K562 (cell line): ENCODE results near the gene NFIL3. TPM values are rescaled to one million over a fixed set of nuclear protein-coding genes. Genes with fewer than 3 reads are reported as not detected.

Experiments
- ATAC-seq: fragments of 200-7000 bp; cut with Tn5 transposase; 3 replicates; pipeline ENCODE4 v1.9.1; 2020; ENCODE audit warnings: moderate library complexity
- BruUV-seq: library from RNA; stranded (reverse); fragments of 400-500 nt; replicated peaks from 2 replicates; lab custom pipeline; 2021; lab: Mats Ljungman, UMichigan
- CTCF ChIA-PET: fragments of 300-600 bp; formaldehyde crosslinking; extraction: SDS; loops from one replicate; lab custom pipeline; 2021; ENCODE audit warnings: low intra/inter-chr PET ratio; lab: Yijun Ruan, JAX
- POLR2A ChIA-PET: fragments of 300-600, 350-650 bp; sonication (Branson Sonifier 250); formaldehyde crosslinking; extraction: SDS; loops from one replicate; lab custom pipeline; 2021; ENCODE audit warnings: antibody characterized with exemption, inconsistent platforms; lab: Yijun Ruan, JAX
- DNase-seq, 4 experiments: peaks; one replicate each; pipeline versions ENCODE4 v3.0.0 to v3.0.0-alpha.2; 2011 to 2018; ENCODE audit warnings: low spot score in 3 of 4, mixed read lengths in 3 of 4; ENCODE audit errors: extremely low read depth in 1 of 4
- FAIRE-seq: peaks from 2 replicates; lab custom pipeline; 2011; peaks lifted over from hg19 to GRCh38; lab: Jason Lieb, UNC
- H2AFZ ChIP-seq: 2 replicates; pipeline ENCODE4 v1.6.0; 2011; ENCODE audit warnings: low read depth, low read length, control low read depth, inconsistent platforms
- H3K27ac ChIP-seq: fragments of 200-600 bp; 3 replicates; pipeline ENCODE4 v1.8.0; 2011; ENCODE audit warnings: low read depth, mild to moderate bottlenecking, control low read depth, inconsistent platforms, low read length, moderate library complexity, mixed read lengths; ENCODE audit errors: extremely low read depth
- H3K27me3 ChIP-seq, 2 experiments: fragments of 300-600 bp in 1 of 2; 2 replicates in 1 of 2; 3 replicates in 1 of 2; pipeline versions ENCODE4 v1.6.0 to v1.8.0; 2011; ENCODE audit warnings: inconsistent platforms in 2 of 2, low read length in 2 of 2, mild to moderate bottlenecking in 1 of 2, mixed read lengths in 1 of 2, moderate library complexity in 1 of 2; ENCODE audit not compliant: control insufficient read depth in 2 of 2, insufficient read depth in 2 of 2
- H3K36me3 ChIP-seq: fragments of 300-600 bp; 3 replicates; pipeline ENCODE4 v1.8.0; 2011; ENCODE audit warnings: mild to moderate bottlenecking, low read length, inconsistent platforms; ENCODE audit not compliant: control insufficient read depth, insufficient read depth
- H3K4me1 ChIP-seq, 2 experiments: fragments of 200-600 bp in 1 of 2; replicated peaks in 1 of 2; 2 replicates in 1 of 2; 3 replicates in 1 of 2; pipeline versions ENCODE4 v1.5.1 to v1.8.0; 2011; ENCODE audit warnings: inconsistent platforms in 2 of 2, low read length in 2 of 2, mild to moderate bottlenecking in 1 of 2, mixed read lengths in 1 of 2, moderate library complexity in 1 of 2; ENCODE audit not compliant: control insufficient read depth in 2 of 2, insufficient read depth in 2 of 2
- H3K4me2 ChIP-seq: 2 replicates; pipeline ENCODE4 v1.6.1; 2011; ENCODE audit warnings: low read length, control low read depth, inconsistent platforms, mixed read lengths; ENCODE audit not compliant: insufficient read depth
- H3K4me3 ChIP-seq: fragments of 200-600 bp; sonication (generic), shearing (Covaris generic); 2 replicates; pipeline ENCODE4 v1.5.1; 2016; ENCODE audit warnings: control low read depth, inconsistent platforms
- H3K79me2 ChIP-seq: fragments of 200-600 bp; 3 replicates; pipeline ENCODE4 v1.8.0; 2011; ENCODE audit warnings: low read length, inconsistent platforms; ENCODE audit not compliant: control insufficient read depth, insufficient read depth
- H3K9ac ChIP-seq, 2 experiments: 2 replicates each; pipeline versions ENCODE4 v1.6.0 to v1.6.1; 2011; ENCODE audit warnings: low read depth in 2 of 2, low read length in 2 of 2, control low read depth in 1 of 2, inconsistent platforms in 1 of 2, mild to moderate bottlenecking in 1 of 2, mixed read lengths in 1 of 2; ENCODE audit not compliant: insufficient read depth in 1 of 2
- H3K9me1 ChIP-seq: one replicate; pipeline ENCODE4 v1.6.0; 2011; ENCODE audit warnings: inconsistent platforms, mild to moderate bottlenecking, low read length, moderate library complexity; ENCODE audit not compliant: control insufficient read depth, insufficient read depth
- H3K9me3 ChIP-seq: replicated peaks from 2 replicates; pipeline ENCODE4 v1.5.1; 2011; ENCODE audit warnings: low read depth, low read length, inconsistent platforms; ENCODE audit not compliant: control insufficient read depth, insufficient read depth
- H4K20me1 ChIP-seq: replicated peaks from 2 replicates; pipeline ENCODE4 v1.6.1; 2011; ENCODE audit warnings: low read length, inconsistent platforms, mixed read lengths; ENCODE audit not compliant: control insufficient read depth, insufficient read depth
- CHAMP1 ChIP-seq: fragments of 450-650 bp; IDR thresholded peaks from 2 replicates; pipeline ENCODE4 v1.6.1; 2016; ENCODE audit warnings: mild to moderate bottlenecking
- CTCFL ChIP-seq: IDR thresholded peaks from 2 replicates; pipeline ENCODE4 v1.6.1; 2011; ENCODE audit warnings: borderline replicate concordance, low read depth, mild to moderate bottlenecking, moderate library complexity, low read length; ENCODE audit not compliant: insufficient read depth, poor library complexity, severe bottlenecking
- ILK ChIP-seq: fragments of 450-650 bp; IDR thresholded peaks from 2 replicates; pipeline ENCODE4 v1.6.1; 2016; ENCODE audit warnings: missing genetic modification characterization, low read depth, mild to moderate bottlenecking, missing compliant biosample characterization, moderate library complexity, borderline replicate concordance
- MITF ChIP-seq: IDR thresholded peaks from 2 replicates; pipeline ENCODE4 v1.6.1; 2014; ENCODE audit warnings: antibody characterized with exemption
- MTA2 ChIP-seq: fragments of 450-650 bp; IDR thresholded peaks from 2 replicates; pipeline ENCODE4 v1.6.1; 2016; ENCODE audit warnings: low read depth
- ZSCAN29 ChIP-seq: fragments of 450-650 bp; IDR thresholded peaks from 2 replicates; pipeline ENCODE4 v1.6.1; 2017
- WGBS: fragments of 100-300 bp; shearing (Covaris generic); methylation state at CpG from one replicate; pipeline ENCODE4 v1.1.6; 2016; ENCODE audit warnings: low coverage, mixed read lengths; ENCODE audit not compliant: insufficient coverage; ENCODE audit errors: missing lambda C conversion rate; 5-methylcytosine and 5-hydroxymethylcytosine counted together
- in situ Hi-C: fragments of 300-500 bp; cut with MboI; formaldehyde crosslinking; loops from 4 replicates; pipeline ENCODE4 v1.15.0; 2018; ENCODE audit warnings: inconsistent platforms, mixed read lengths
- intact Hi-C: fragments of 100-400 bp; cut with micrococcal nuclease; formaldehyde crosslinking; loops from 2 replicates; pipeline ENCODE4 v1.14.2; 2022
- polyA plus RNA-seq, 8 experiments: library from polyadenylated mRNA; depleted of rRNA in 4 of 8; stranded (reverse) in 5 of 8; unstranded in 3 of 8; fragments of >200 nt; fragmentation: Nextera tagmentation in 2 of 8; fragmentation: Illumina TruSeq in 1 of 8; extraction: Ambion mirVana in 2 of 8; extraction: Trizol in 1 of 8; gene quantifications; 2 replicates each; pipeline versions ENCODE4 v1.2.1 to v1.2.3, GENCODE V29; 2011 to 2014; ENCODE audit warnings: inconsistent platforms in 1 of 8, missing spikeins in 1 of 8
- total RNA-seq, 7 experiments: library from RNA; depleted of rRNA in 6 of 7; stranded (reverse); fragments of >200 nt in 6 of 7; fragmentation: Illumina TruSeq in 2 of 7; extraction: Trizol in 2 of 7; gene quantifications; 2 replicates each; pipeline versions ENCODE4 v1.2.1 to v1.2.3, GENCODE V29; 2011 to 2021; ENCODE audit warnings: low replicate concordance in 1 of 7
- TF ChIP-seq, protein P1 (sequence below): sonication (generic); formaldehyde crosslinking; IDR thresholded peaks from 2 replicates; pipeline ENCODE4 v1.8.0; 2022; ENCODE audit warnings: mild to moderate bottlenecking, low read depth, missing genetic modification reagents

NFIL3 gene
- total and polyA plus RNA-seq, 9 of the 15 experiments (the other 6 are each of a cell fraction or from before 2014, with no cell fraction given) = 3.2 to 16.1 (median 9.3) TPM

GRCh38 chr9:91458906-91459305 lies 35.3 kb upstream of the NFIL3 start:
- POLR2A ChIA-PET = no interaction called here
- no peaks in the 10 kb centered on the region for H3K36me3 ChIP-seq
- ATAC-seq (no peak), FAIRE-seq (no peak)
- no TSS peak for BruUV-seq
- no peak overlapping the region for H3K9ac ChIP-seq
- H3K4me1 ChIP-seq = no peaks in the 10 kb centered on the region
- H3K9me3 ChIP-seq = no peaks in the 10 kb centered on the region
- H2AFZ ChIP-seq = no peak overlapping the region
- intact Hi-C loops = no loop called here
- H4K20me1 ChIP-seq = no peaks in the 10 kb centered on the region
- WGBS = 4% methylated on average over 2 of the region's 2 CpGs
- TF ChIP-seq CTCFL = no peak
- TF ChIP-seq, protein P1, sequence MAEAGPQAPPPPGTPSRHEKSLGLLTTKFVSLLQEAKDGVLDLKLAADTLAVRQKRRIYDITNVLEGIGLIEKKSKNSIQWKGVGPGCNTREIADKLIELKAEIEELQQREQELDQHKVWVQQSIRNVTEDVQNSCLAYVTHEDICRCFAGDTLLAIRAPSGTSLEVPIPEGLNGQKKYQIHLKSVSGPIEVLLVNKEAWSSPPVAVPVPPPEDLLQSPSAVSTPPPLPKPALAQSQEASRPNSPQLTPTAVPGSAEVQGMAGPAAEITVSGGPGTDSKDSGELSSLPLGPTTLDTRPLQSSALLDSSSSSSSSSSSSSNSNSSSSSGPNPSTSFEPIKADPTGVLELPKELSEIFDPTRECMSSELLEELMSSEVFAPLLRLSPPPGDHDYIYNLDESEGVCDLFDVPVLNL (CRISPR knock-in tag) = no peak
- no peak for TF ChIP-seq MTA2
- TF ChIP-seq ZSCAN29 = no peak
- no peak for TF ChIP-seq CHAMP1
- no peak for TF ChIP-seq MITF
- no peak for TF ChIP-seq ILK (tag)
- TF ChIP-seq, all 486 proteins: peak for 0
- Histone ChIP-seq H3K4me3 (no peak overlapping the region), H3K4me2 (no peak overlapping the region), H3K9me1 (no peaks in the 10 kb centered on the region), H3K27me3 (no peaks in the 10 kb centered on the region), H3K27ac (no peak overlapping the region), H3K79me2 (no peaks in the 10 kb centered on the region)
- in situ Hi-C loops = no loop called here
- no peak for DNase-seq
- CTCF ChIA-PET = no interaction called here
